IMR-90 (cell line): Measurements from ENCODE around the gene PPP2R5B. TPM values are rescaled to one million over a fixed set of nuclear protein-coding genes. Genes with fewer than 3 reads are reported as not detected.

Experiments used
- ATAC-seq: fragments of 200-7000 bp; cut with Tn5 transposase; 2 replicates; pipeline ENCODE4 v1.9.1; 2020; ENCODE audit warnings: low read depth, mild to moderate bottlenecking, moderate library complexity
- BruUV-seq: library from RNA; stranded (reverse); fragments of 400-500 nt; replicated peaks from 2 replicates; lab custom pipeline; 2021; lab: Mats Ljungman, UMichigan
- CTCF ChIA-PET: fragments of 300-600 bp; formaldehyde crosslinking; extraction: SDS; loops from one replicate; lab custom pipeline; 2021; ENCODE audit warnings: antibody characterized with exemption; lab: Yijun Ruan, JAX
- POLR2A ChIA-PET: fragments of 300-600 bp; sonication (Branson Sonifier 250); formaldehyde crosslinking; loops from one replicate; lab custom pipeline; 2022; ENCODE audit warnings: antibody characterized with exemption; ENCODE audit not compliant: unreplicated experiment; lab: Charles Lee
- DNase-seq: peaks from one replicate; pipeline ENCODE4 v3.0.0; 2013
- H2AFZ ChIP-seq: replicated peaks from 2 replicates; pipeline ENCODE3; 2013; ENCODE audit warnings: low read length, mild to moderate bottlenecking; ENCODE audit not compliant: poor library complexity
- H2AK5ac ChIP-seq: 2 replicates; pipeline ENCODE4 v1.6.1; 2013; ENCODE audit warnings: low read depth, low read length, inconsistent platforms
- H2AK9ac ChIP-seq: replicated peaks from 2 replicates; pipeline ENCODE3; 2013; ENCODE audit warnings: mild to moderate bottlenecking, low read depth, low read length, moderate library complexity; ENCODE audit not compliant: poor library complexity
- H2BK120ac ChIP-seq: 2 replicates; pipeline ENCODE4 v1.6.1; 2013; ENCODE audit warnings: low read depth, low read length, inconsistent platforms
- H2BK15ac ChIP-seq: 3 replicates; pipeline ENCODE4 v1.6.1; 2013; ENCODE audit warnings: low read depth, low read length, inconsistent platforms
- H2BK20ac ChIP-seq: 2 replicates; pipeline ENCODE4 v1.6.1; 2013; ENCODE audit warnings: low read depth, mild to moderate bottlenecking, inconsistent platforms, low read length, moderate library complexity
- H2BK5ac ChIP-seq: 2 replicates; pipeline ENCODE4 v1.6.1; 2013; ENCODE audit warnings: mild to moderate bottlenecking, low read depth, low read length, inconsistent platforms; ENCODE audit not compliant: poor library complexity, severe bottlenecking
- H3K14ac ChIP-seq: replicated peaks from 2 replicates; pipeline ENCODE4 v1.6.1; 2013; ENCODE audit warnings: low read depth, low read length, inconsistent platforms
- H3K18ac ChIP-seq: 2 replicates; pipeline ENCODE4 v1.6.1; 2013; ENCODE audit warnings: low read depth, low read length, control low read depth
- H3K23ac ChIP-seq: 2 replicates; pipeline ENCODE4 v1.6.1; 2013; ENCODE audit warnings: low read depth, low read length, inconsistent platforms
- H3K27ac ChIP-seq: 2 replicates; pipeline ENCODE4 v1.5.1; 2013; ENCODE audit warnings: mild to moderate bottlenecking, control low read depth, low read length; ENCODE audit not compliant: insufficient read depth
- H3K27me3 ChIP-seq: 2 replicates; pipeline ENCODE4 v1.6.1; 2013; ENCODE audit warnings: low read length; ENCODE audit not compliant: control insufficient read depth, insufficient read depth
- H3K36me3 ChIP-seq: 2 replicates; pipeline ENCODE4 v1.6.1; 2013; ENCODE audit warnings: low read length, mixed read lengths; ENCODE audit not compliant: control insufficient read depth, insufficient read depth
- H3K4ac ChIP-seq: 2 replicates; pipeline ENCODE4 v1.6.1; 2013; ENCODE audit warnings: low read depth, low read length, inconsistent platforms
- H3K4me1 ChIP-seq: 2 replicates; pipeline ENCODE4 v1.6.1; 2013; ENCODE audit warnings: low read length, mixed read lengths; ENCODE audit not compliant: control insufficient read depth, insufficient read depth
- H3K4me2 ChIP-seq: 2 replicates; pipeline ENCODE4 v1.6.1; 2013; ENCODE audit warnings: low read depth, mild to moderate bottlenecking, control low read depth, low read length, moderate library complexity
- H3K4me3 ChIP-seq: 2 replicates; pipeline ENCODE4 v1.5.1; 2013; ENCODE audit warnings: low read depth, mild to moderate bottlenecking, control low read depth, low read length, moderate library complexity; ENCODE audit not compliant: insufficient read depth
- H3K56ac ChIP-seq: 2 replicates; pipeline ENCODE4 v1.6.1; 2013; ENCODE audit warnings: low read length, inconsistent platforms; ENCODE audit not compliant: insufficient read depth; ENCODE audit errors: extremely low read depth
- H3K79me1 ChIP-seq, 2 experiments: 2 replicates each; pipeline ENCODE4 v1.6.1; 2013; ENCODE audit warnings: low read length in 2 of 2, inconsistent platforms in 1 of 2, low read depth in 1 of 2
- H3K9ac ChIP-seq: 2 replicates; pipeline ENCODE4 v1.6.1; 2013; ENCODE audit warnings: low read depth, low read length, control low read depth
- H3K9me1 ChIP-seq: 2 replicates; pipeline ENCODE4 v1.6.1; 2013; ENCODE audit warnings: low read length, inconsistent platforms; ENCODE audit not compliant: insufficient read depth
- H3K9me3 ChIP-seq: 2 replicates; pipeline ENCODE4 v1.6.1; 2013; ENCODE audit warnings: low read length; ENCODE audit not compliant: control insufficient read depth, insufficient read depth
- H4K20me1 ChIP-seq: 2 replicates; pipeline ENCODE4 v1.6.1; 2013; ENCODE audit warnings: low read length, inconsistent platforms; ENCODE audit not compliant: insufficient read depth
- H4K5ac ChIP-seq: 2 replicates; pipeline ENCODE4 v1.6.1; 2013; ENCODE audit warnings: mild to moderate bottlenecking, low read depth, low read length, control low read depth
- H4K8ac ChIP-seq, 2 experiments: 2 replicates each; pipeline ENCODE4 v1.6.1; 2013; ENCODE audit warnings: low read depth in 2 of 2, low read length in 2 of 2, control low read depth in 1 of 2, inconsistent platforms in 1 of 2
- H4K91ac ChIP-seq: 2 replicates; pipeline ENCODE4 v1.6.1; 2013; ENCODE audit warnings: low read depth, low read length, inconsistent platforms; ENCODE audit not compliant: insufficient read depth
- CHD1 ChIP-seq: IDR thresholded peaks from 2 replicates; pipeline ENCODE4 v1.6.1; 2012; ENCODE audit warnings: low read depth, low read length, improper control_type of control experiment
- MAFK ChIP-seq: IDR thresholded peaks from 2 replicates; pipeline ENCODE4 v1.6.1; 2012; ENCODE audit warnings: low read depth, low read length, improper control_type of control experiment
- MAZ ChIP-seq: IDR thresholded peaks from 2 replicates; pipeline ENCODE4 v1.6.1; 2012; ENCODE audit warnings: low read depth, mild to moderate bottlenecking, low read length, improper control_type of control experiment, moderate library complexity, borderline replicate concordance
- NFE2L2 ChIP-seq: fragments of 150-350 bp; IDR thresholded peaks from 2 replicates; pipeline ENCODE4 v1.6.1; 2016; ENCODE audit warnings: low read depth, mild to moderate bottlenecking, low read length
- RAD21 ChIP-seq: IDR thresholded peaks from 2 replicates; pipeline ENCODE4 v1.6.1; 2012; ENCODE audit warnings: low read length, improper control_type of control experiment
- RCOR1 ChIP-seq: IDR thresholded peaks from 2 replicates; pipeline ENCODE4 v1.6.1; 2012; ENCODE audit warnings: mild to moderate bottlenecking, low read length, improper control_type of control experiment; ENCODE audit not compliant: insufficient replicate concordance
- WGBS, 2 experiments: methylation state at CpG; one replicate each; pipeline versions ENCODE4 v1.1.5 to v1.1.7; 2013; ENCODE audit warnings: missing lambda C conversion rate in 2 of 2; ENCODE audit not compliant: insufficient read length in 1 of 2; ENCODE audit errors: extremely low coverage in 2 of 2; 5-methylcytosine and 5-hydroxymethylcytosine counted together
- dilution Hi-C: fragments of 300-500 bp; cut with HindIII; formaldehyde crosslinking; loops from one replicate; pipeline ENCODE4 v1.14.3; 2018; ENCODE audit warnings: low sequenced_read_pairs; ENCODE audit not compliant: unreplicated experiment
- in situ Hi-C: fragments of 300-500 bp; cut with MboI; formaldehyde crosslinking; loops from 3 replicates; pipeline ENCODE4 v1.14.3; 2019; ENCODE audit warnings: low sequenced_read_pairs, inconsistent platforms, mixed read lengths
- intact Hi-C: fragments of 100-400 bp; cut with micrococcal nuclease; formaldehyde crosslinking; loops from 2 replicates; pipeline ENCODE4 v1.10.0; 2022
- polyA plus RNA-seq, 3 experiments: library from polyadenylated mRNA; depleted of rRNA; stranded (reverse); fragments of >200 nt; gene quantifications; 2 replicates each; pipeline ENCODE4 v1.2.3, GENCODE V29; 2012; ENCODE audit warnings: low replicate concordance in 1 of 3
- total RNA-seq: library from RNA; depleted of rRNA; stranded (reverse); fragments of >200 nt; gene quantifications from 2 replicates; pipeline ENCODE4 v1.2.3, GENCODE V29; 2012
- TF ChIP-seq, protein P1 (sequence below): conservative IDR thresholded peaks from 2 replicates; pipeline ENCODE4 v1.5.1; 2012; ENCODE audit warnings: mild to moderate bottlenecking, low read depth, low read length, improper control_type of control experiment

Gene PPP2R5B
- total and polyA plus RNA-seq, 2 of the 4 experiments (the other 2 are of a cell fraction): 6.5 to 23.6 TPM

GRCh38 chr11:64913171-64913727 lies 11.2 kb upstream of the PPP2R5B start:
- WGBS, 2 experiments: 95% methylated on average over 4 of the region's 18 CpGs; no CpG with 5 or more reads in 1 of the 2 experiments
- no peaks in the 10 kb centered on the region for H3K9me1 ChIP-seq
- H2BK15ac ChIP-seq: no peak overlapping the region
- H3K27ac ChIP-seq: no peak overlapping the region
- ChIA-PET CTCF (interaction anchor here (1.4 kb wide), 1 partner anchor 65 kb away, joined by 4 read pairs; no protein-coding TSS in a partner anchor), POLR2A (no interaction called here)
- no peak overlapping the region for H2BK5ac ChIP-seq
- no peak overlapping the region for H2BK20ac ChIP-seq
- no peaks in the 10 kb centered on the region; the same call in 1 of the 2 replicates for H4K20me1 ChIP-seq
- no peak overlapping the region for H4K5ac ChIP-seq
- no peak overlapping the region for H3K18ac ChIP-seq
- no peak overlapping the region for H2AK5ac ChIP-seq
- H3K4me1 ChIP-seq: peaks cover 5% of the 10 kb centered on the region
- no peak overlapping the region for H3K4me2 ChIP-seq
- H3K79me1 ChIP-seq: peaks cover 7 to 26% of the 10 kb centered on the region in 2 experiments
- no peak overlapping the region for H2BK120ac ChIP-seq
- no peaks in the 10 kb centered on the region for H3K27me3 ChIP-seq
- ATAC-seq: no peak
- H3K23ac ChIP-seq: no peak overlapping the region
- no peak overlapping the region for H3K56ac ChIP-seq
- no peak for DNase-seq
- intact Hi-C loops: no loop called here
- no peak overlapping the region for H4K91ac ChIP-seq
- TF ChIP-seq, protein P1, sequence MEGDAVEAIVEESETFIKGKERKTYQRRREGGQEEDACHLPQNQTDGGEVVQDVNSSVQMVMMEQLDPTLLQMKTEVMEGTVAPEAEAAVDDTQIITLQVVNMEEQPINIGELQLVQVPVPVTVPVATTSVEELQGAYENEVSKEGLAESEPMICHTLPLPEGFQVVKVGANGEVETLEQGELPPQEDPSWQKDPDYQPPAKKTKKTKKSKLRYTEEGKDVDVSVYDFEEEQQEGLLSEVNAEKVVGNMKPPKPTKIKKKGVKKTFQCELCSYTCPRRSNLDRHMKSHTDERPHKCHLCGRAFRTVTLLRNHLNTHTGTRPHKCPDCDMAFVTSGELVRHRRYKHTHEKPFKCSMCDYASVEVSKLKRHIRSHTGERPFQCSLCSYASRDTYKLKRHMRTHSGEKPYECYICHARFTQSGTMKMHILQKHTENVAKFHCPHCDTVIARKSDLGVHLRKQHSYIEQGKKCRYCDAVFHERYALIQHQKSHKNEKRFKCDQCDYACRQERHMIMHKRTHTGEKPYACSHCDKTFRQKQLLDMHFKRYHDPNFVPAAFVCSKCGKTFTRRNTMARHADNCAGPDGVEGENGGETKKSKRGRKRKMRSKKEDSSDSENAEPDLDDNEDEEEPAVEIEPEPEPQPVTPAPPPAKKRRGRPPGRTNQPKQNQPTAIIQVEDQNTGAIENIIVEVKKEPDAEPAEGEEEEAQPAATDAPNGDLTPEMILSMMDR: no peak
- TF ChIP-seq MAFK (no peak), CHD1 (no peak), NFE2L2 (no peak), RAD21 (no peak), RCOR1 (no peak), MAZ (no peak)
- dilution Hi-C loops: no loop called here
- no peak overlapping the region for H2AFZ ChIP-seq
- in situ Hi-C loops: no loop called here
- no peak overlapping the region for H2AK9ac ChIP-seq
- no peak overlapping the region for H3K14ac ChIP-seq
- no TSS peak for BruUV-seq
- no peak overlapping the region for H3K4ac ChIP-seq
- no peaks in the 10 kb centered on the region for H3K9me3 ChIP-seq
- H3K36me3 ChIP-seq: peaks cover 46% of the 10 kb centered on the region
- no peak overlapping the region for H4K8ac ChIP-seq
- H3K4me3 ChIP-seq: no peak overlapping the region
- H3K9ac ChIP-seq: no peak overlapping the region
